Muscle of leg (tissue), 9 donors: ENCODE results near the gene IWS1. TPM values are rescaled to one million over a fixed set of nuclear protein-coding genes. Genes with fewer than 3 reads are reported as not detected.

Experiments used
- polyA plus RNA-seq, 8 donors: library from polyadenylated mRNA; unstranded; fragments of 120-200 nt; gene quantifications; one replicate each; pipeline versions ENCODE4 v1.2.1 to v1.2.3, GENCODE V29; 2013; ENCODE audit warnings: inconsistent platforms in 1 of 8, low replicate concordance in 1 of 8; ENCODE audit not compliant: insufficient read length in 8 of 8, insufficient read depth in 1 of 8
- total RNA-seq: library from RNA; stranded (reverse); fragments of 120-200 nt; gene quantifications from one replicate; pipeline ENCODE4 v1.2.4, GENCODE V29; 2013

The IWS1 gene
- total and polyA plus RNA-seq, 9 donors = 43.0 to 58.5 (median 48.7) TPM

Other genes with a start within 250 kb of the IWS1 start
- gene ERCC3, start 232.3 kb downstream of the IWS1 start, total RNA-seq = 26.3 TPM
- 10 to 100 TPM; 37.9 to 47.7 (median 41.7) TPM for gene ERCC3, start 232.3 kb downstream of the IWS1 start, polyA plus RNA-seq
- 28.4 TPM for gene MAP3K2, start 138.5 kb downstream of the IWS1 start, total RNA-seq
- gene MAP3K2, start 138.5 kb downstream of the IWS1 start, polyA plus RNA-seq = 10 to 100 TPM; 10.8 to 17.8 (median 16.1) TPM
- gene PROC, start 108.1 kb downstream of the IWS1 start, total RNA-seq = 0.04 TPM
- 1 to 10 TPM in 1 of 8 donors, under 1 TPM in 7; 0.16 to 1.2 (median 0.44) TPM for gene PROC, start 108.1 kb downstream of the IWS1 start, polyA plus RNA-seq
- 0.31 TPM for gene MYO7B, start 9.2 kb upstream of the IWS1 start, total RNA-seq
- gene MYO7B, start 9.2 kb upstream of the IWS1 start, polyA plus RNA-seq = 10 to 100 TPM in 1 of 8 donors, 1 to 10 TPM in 3, under 1 TPM in 4; 0.31 to 15.1 (median 1.0) TPM
- gene GPR17, start 119.7 kb upstream of the IWS1 start, total RNA-seq = 0.53 TPM
- gene GPR17, start 119.7 kb upstream of the IWS1 start, polyA plus RNA-seq = 10 to 100 TPM in 1 of 8 donors, 1 to 10 TPM in 7; 2.8 to 11.2 (median 4.4) TPM
- 7.7 TPM for gene LIMS2, start 149.0 kb upstream of the IWS1 start, total RNA-seq
- 10 to 100 TPM; 24.2 to 51.9 (median 35.2) TPM for gene LIMS2, start 149.0 kb upstream of the IWS1 start, polyA plus RNA-seq
- gene SFT2D3, start 175.0 kb upstream of the IWS1 start, total RNA-seq = 6.4 TPM
- under 1 TPM in 2 of 8 donors, not detected in 6; 0.57 to 0.61 TPM for gene SFT2D3, start 175.0 kb upstream of the IWS1 start, polyA plus RNA-seq